CD4-positive, alpha-beta T cell treated with Interferon alpha-2 for 1 hour (primary cell): Measurements from ENCODE around the gene TLE1.

Experiments
- DNase-seq, 2 donors: peaks; one replicate each; pipeline ENCODE4 v3.0.0-alpha.2; 2020 to 2022

The TLE1 gene

GRCh38 chr9:81686614-81687520 is 2.5 kb downstream of the TLE1 start:
- DNase-seq, result peak; percentile 19 to 50

GRCh38 chr9:81685763-81686613 is 3.4 kb downstream of the TLE1 start:
- no peak for DNase-seq

- DNase-seq, result no peak
Observed at GRCh38 chr9:81684635-81685034, 4.7 kb downstream of the TLE1 start.

GRCh38 chr9:81683704-81684103 is 5.6 kb downstream of the TLE1 start:
- DNase-seq, result no peak

- DNase-seq, result no peak
Observed at GRCh38 chr9:81683238-81683637, 6.1 kb downstream of the TLE1 start.

- no peak for DNase-seq
Observed at GRCh38 chr9:81682797-81683196, 6.5 kb downstream of the TLE1 start.

- DNase-seq, result no peak
Observed at GRCh38 chr9:81682177-81682576, 7.2 kb downstream of the TLE1 start.

GRCh38 chr9:81680506-81680905 is 8.8 kb downstream of the TLE1 start:
- no peak for DNase-seq

GRCh38 chr9:81680006-81680405 is 9.3 kb downstream of the TLE1 start:
- DNase-seq, result no peak

- DNase-seq, result no peak
Observed at GRCh38 chr9:81678088-81678487, 11.3 kb downstream of the TLE1 start.

- no peak for DNase-seq
Observed at GRCh38 chr9:81676395-81676794, 13.0 kb downstream of the TLE1 start.

- no peak for DNase-seq
Observed at GRCh38 chr9:81673310-81673709, 16.0 kb downstream of the TLE1 start.

- no peak for DNase-seq
Observed at GRCh38 chr9:81671880-81672280, 17.5 kb downstream of the TLE1 start.

GRCh38 chr9:81669866-81670265 is 19.5 kb downstream of the TLE1 start:
- no peak for DNase-seq

GRCh38 chr9:81669041-81669651 is 20.2 kb downstream of the TLE1 start:
- DNase-seq, result no peak

- DNase-seq, result no peak
Observed at GRCh38 chr9:81666123-81666522, 23.2 kb downstream of the TLE1 start.

GRCh38 chr9:81665322-81665871 is 23.9 kb downstream of the TLE1 start:
- DNase-seq, result no peak

GRCh38 chr9:81664638-81665222 is 24.6 kb downstream of the TLE1 start:
- DNase-seq, result no peak

- no peak for DNase-seq
Observed at GRCh38 chr9:81661339-81661738, 28.0 kb downstream of the TLE1 start.

- DNase-seq, result no peak
Observed at GRCh38 chr9:81656871-81657337, 32.4 kb downstream of the TLE1 start.

GRCh38 chr9:81656004-81656403 is 33.3 kb downstream of the TLE1 start:
- peak; percentile 0 to 69 for DNase-seq

GRCh38 chr9:81653240-81653639 is 36.1 kb downstream of the TLE1 start:
- DNase-seq, result no peak
